HG03432 (cell line): ENCODE data around the gene HHATL.

Experiments
- ATAC-seq: cut with Tn5 transposase; IDR thresholded peaks from one replicate; pipeline ENCODE4 v1.9.1; 2021; ENCODE audit warnings: mild to moderate bottlenecking, moderate library complexity; ENCODE audit not compliant: unreplicated experiment

Gene HHATL

GRCh38 chr3:42685891-42686820 lies 16.4 kb downstream of the HHATL start:
- ATAC-seq, result no peak

- no peak for ATAC-seq
Observed at GRCh38 chr3:42685363-42685881, 17.2 kb downstream of the HHATL start, which contains the start of gene KLHL40. TSS of gene KLHL40 (plus strand) at chr3:42685537. CDS start at chr3:42685619, 82 bp downstream.

GRCh38 chr3:42684632-42685362 lies 17.8 kb downstream of the HHATL start:
- ATAC-seq, result no peak

GRCh38 chr3:42683875-42684598 lies 18.6 kb downstream of the HHATL start:
- ATAC-seq, result no peak

GRCh38 chr3:42682301-42683070 lies 20.1 kb downstream of the HHATL start:
- no peak for ATAC-seq

GRCh38 chr3:42681361-42682038 lies 21.1 kb downstream of the HHATL start:
- no peak for ATAC-seq

- no peak for ATAC-seq
Observed at GRCh38 chr3:42680806-42681205, 21.8 kb downstream of the HHATL start.

GRCh38 chr3:42680271-42680670 lies 22.3 kb downstream of the HHATL start:
- ATAC-seq, result no peak

GRCh38 chr3:42678447-42678846 lies 24.2 kb downstream of the HHATL start:
- ATAC-seq, result no peak

GRCh38 chr3:42675909-42676308 lies 26.7 kb downstream of the HHATL start:
- ATAC-seq, result no peak

GRCh38 chr3:42674146-42674545 lies 28.5 kb downstream of the HHATL start:
- ATAC-seq, result no peak

GRCh38 chr3:42673082-42673481 lies 29.5 kb downstream of the HHATL start:
- no peak for ATAC-seq

GRCh38 chr3:42672515-42672914 lies 30.1 kb downstream of the HHATL start:
- no peak for ATAC-seq

GRCh38 chr3:42670670-42671069 lies 31.9 kb downstream of the HHATL start:
- no peak for ATAC-seq

- ATAC-seq, result no peak
Observed at GRCh38 chr3:42670051-42670576, 32.5 kb downstream of the HHATL start.

- ATAC-seq, result no peak
Observed at GRCh38 chr3:42668793-42669217, 33.8 kb downstream of the HHATL start.

- ATAC-seq, result no peak
Observed at GRCh38 chr3:42668413-42668760, 34.2 kb downstream of the HHATL start.

- no peak for ATAC-seq
Observed at GRCh38 chr3:42667523-42668412, 34.8 kb downstream of the HHATL start.
